VCaP (cell line): ENCODE measurements around the gene PIM3.

Experiments used
- H3K27ac ChIP-seq: fragments of 450-650 bp; 2 replicates; pipeline ENCODE4 v1.5.1; 2017
- CTCF ChIP-seq: fragments of 450-650 bp; conservative IDR thresholded peaks from 2 replicates; pipeline ENCODE4 v1.5.1; 2017; ENCODE audit warnings: mild to moderate bottlenecking, moderate library complexity

The PIM3 gene

GRCh38 chr22:49929211-49929979, 31.2 kb upstream of the PIM3 start:
- peak; percentile 86 for TF ChIP-seq CTCF
- H3K27ac ChIP-seq: no peak overlapping the region; the same call in 1 of the 2 replicates

GRCh38 chr22:49929994-49930575, 30.5 kb upstream of the PIM3 start:
- TF ChIP-seq CTCF: no peak
- no peak overlapping the region; the same call in 1 of the 2 replicates for H3K27ac ChIP-seq

- TF ChIP-seq CTCF: peak; percentile 71
- peak overlapping the region; percentile 46 for H3K27ac ChIP-seq
Measured at GRCh38 chr22:49930596-49931412, 29.8 kb upstream of the PIM3 start.

- H3K27ac ChIP-seq: no peak overlapping the region
- no peak for TF ChIP-seq CTCF
Measured at GRCh38 chr22:49933236-49934159, 27.1 kb upstream of the PIM3 start.

GRCh38 chr22:49934160-49934890, 26.2 kb upstream of the PIM3 start:
- H3K27ac ChIP-seq: 0 out of 2 replicates have a peak overlapping the region, but pooled peaks have one; percentile 4
- TF ChIP-seq CTCF: no peak

- H3K27ac ChIP-seq: 0 out of 2 replicates have a peak overlapping the region, but pooled peaks have one; percentile 4
- TF ChIP-seq CTCF: no peak
Measured at GRCh38 chr22:49934891-49935557, 25.5 kb upstream of the PIM3 start.
